H1 (cell line): ENCODE results near the gene PLCB1. TPM values are rescaled to one million over a fixed set of nuclear protein-coding genes. Genes with fewer than 3 reads are reported as not detected.
A peak's percentile ranks its signal among the peaks of the same experiment; 100 is the strongest.

ENCODE experiments used
- BRCA1 ChIP-seq: IDR thresholded peaks from 2 replicates; pipeline ENCODE4 v1.6.1; 2012; ENCODE audit warnings: low read depth, low read length, improper control_type of control experiment
- CBX8 ChIP-seq: fragments of 300-800, 300-1000 bp; sonication (generic); IDR thresholded peaks from 2 replicates; pipeline ENCODE4 v1.7.1; 2016; ENCODE audit warnings: low read depth, low read length, borderline replicate concordance
- CHD2 ChIP-seq: IDR thresholded peaks from 2 replicates; pipeline ENCODE4 v1.6.1; 2012; ENCODE audit warnings: low read length, improper control_type of control experiment
- EP300 ChIP-seq, 2 experiments: IDR thresholded peaks; 1 replicate in 1 of 2; 2 replicates in 1 of 2; pipeline ENCODE4 v1.6.1; 2011 to 2012; ENCODE audit warnings: low read depth in 2 of 2, low read length in 2 of 2, mild to moderate bottlenecking in 2 of 2, borderline replicate concordance in 1 of 2, inconsistent platforms in 1 of 2, moderate library complexity in 1 of 2
- HDAC6 ChIP-seq: IDR thresholded peaks from one replicate; pipeline ENCODE4 v1.7.1; 2012; ENCODE audit warnings: low read depth, mild to moderate bottlenecking, inconsistent platforms, low read length, moderate library complexity
- RAD21 ChIP-seq, 2 experiments: IDR thresholded peaks in 1 of 2; conservative IDR thresholded peaks in 1 of 2; 2 replicates each; pipeline ENCODE4 v1.6.1; 2011; ENCODE audit warnings: low read depth in 2 of 2, low read length in 2 of 2, improper control_type of control experiment in 1 of 2, inconsistent platforms in 1 of 2, mild to moderate bottlenecking in 1 of 2, moderate library complexity in 1 of 2
- polyA plus RNA-seq, 7 experiments: library from polyadenylated mRNA; depleted of rRNA in 3 of 7; stranded (reverse) in 5 of 7; unstranded in 2 of 7; fragments of >200 nt in 5 of 7; fragments of 200-250 nt in 2 of 7; gene quantifications; 1 replicate in 5 of 7; 2 replicates in 1 of 7; 4 replicates in 1 of 7; pipeline versions ENCODE4 v1.2.1 to v1.2.3, GENCODE V29; 2011 to 2013; ENCODE audit warnings: missing spikeins in 2 of 7, mixed read lengths in 2 of 7
- total RNA-seq: library from RNA; stranded (reverse); fragmentation: NEBNext Ultra II Directional; extraction: Animal tissue kit (Norgen Biotek cat#: 25700); gene quantifications from 2 replicates; pipeline ENCODE4 v1.2.1, GENCODE V29; 2021
- TF ChIP-seq, protein P1 (sequence below): fragments of 300-600 bp; sonication (generic); IDR thresholded peaks from 2 replicates; pipeline ENCODE4 v1.7.1; 2012; ENCODE audit warnings: low read length, moderate library complexity, mild to moderate bottlenecking, inconsistent platforms; ENCODE audit not compliant: insufficient replicate concordance
- TF ChIP-seq, protein P2 (sequence below): IDR thresholded peaks from 2 replicates; pipeline ENCODE4 v1.6.1; 2011; ENCODE audit warnings: low read depth, mild to moderate bottlenecking, low read length; ENCODE audit not compliant: insufficient read depth

The PLCB1 gene
- total and polyA plus RNA-seq, 2 of the 8 experiments (the other 6 are each of a cell fraction or from before 2014, with no cell fraction given), result 2.6 to 9.1 TPM

DNA sequence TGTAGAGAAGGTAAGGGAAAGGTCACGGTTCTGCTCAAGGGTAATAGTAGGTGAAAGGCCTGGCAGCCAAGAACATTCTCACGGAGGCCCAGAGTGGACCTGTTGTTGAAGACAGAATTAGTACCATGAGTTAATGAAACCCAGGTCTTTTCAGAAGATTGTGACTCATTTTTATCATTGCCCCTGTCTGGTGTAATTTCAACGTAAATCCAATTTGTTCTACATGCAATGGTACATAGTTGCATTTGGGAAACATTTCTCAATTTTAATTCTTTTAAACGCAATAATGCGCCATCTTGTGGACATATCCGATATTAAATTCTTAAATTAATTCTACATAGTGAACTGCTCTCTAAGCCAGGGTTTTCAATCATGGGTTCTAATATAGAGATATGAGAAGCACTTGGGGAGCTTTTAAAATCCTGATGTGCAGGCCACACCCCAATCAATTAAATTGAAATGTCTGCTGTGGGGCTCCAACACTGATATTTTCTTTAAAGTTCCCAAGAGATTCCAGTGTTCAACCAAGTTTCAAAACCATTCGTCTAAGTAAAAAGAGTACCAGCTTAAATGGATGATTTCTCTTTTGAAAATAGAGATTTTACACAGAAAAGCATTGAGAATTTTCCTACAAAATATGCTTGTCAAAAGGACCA, 257.4 kb downstream of the PLCB1 start (continued):
- TF ChIP-seq, protein P1, sequence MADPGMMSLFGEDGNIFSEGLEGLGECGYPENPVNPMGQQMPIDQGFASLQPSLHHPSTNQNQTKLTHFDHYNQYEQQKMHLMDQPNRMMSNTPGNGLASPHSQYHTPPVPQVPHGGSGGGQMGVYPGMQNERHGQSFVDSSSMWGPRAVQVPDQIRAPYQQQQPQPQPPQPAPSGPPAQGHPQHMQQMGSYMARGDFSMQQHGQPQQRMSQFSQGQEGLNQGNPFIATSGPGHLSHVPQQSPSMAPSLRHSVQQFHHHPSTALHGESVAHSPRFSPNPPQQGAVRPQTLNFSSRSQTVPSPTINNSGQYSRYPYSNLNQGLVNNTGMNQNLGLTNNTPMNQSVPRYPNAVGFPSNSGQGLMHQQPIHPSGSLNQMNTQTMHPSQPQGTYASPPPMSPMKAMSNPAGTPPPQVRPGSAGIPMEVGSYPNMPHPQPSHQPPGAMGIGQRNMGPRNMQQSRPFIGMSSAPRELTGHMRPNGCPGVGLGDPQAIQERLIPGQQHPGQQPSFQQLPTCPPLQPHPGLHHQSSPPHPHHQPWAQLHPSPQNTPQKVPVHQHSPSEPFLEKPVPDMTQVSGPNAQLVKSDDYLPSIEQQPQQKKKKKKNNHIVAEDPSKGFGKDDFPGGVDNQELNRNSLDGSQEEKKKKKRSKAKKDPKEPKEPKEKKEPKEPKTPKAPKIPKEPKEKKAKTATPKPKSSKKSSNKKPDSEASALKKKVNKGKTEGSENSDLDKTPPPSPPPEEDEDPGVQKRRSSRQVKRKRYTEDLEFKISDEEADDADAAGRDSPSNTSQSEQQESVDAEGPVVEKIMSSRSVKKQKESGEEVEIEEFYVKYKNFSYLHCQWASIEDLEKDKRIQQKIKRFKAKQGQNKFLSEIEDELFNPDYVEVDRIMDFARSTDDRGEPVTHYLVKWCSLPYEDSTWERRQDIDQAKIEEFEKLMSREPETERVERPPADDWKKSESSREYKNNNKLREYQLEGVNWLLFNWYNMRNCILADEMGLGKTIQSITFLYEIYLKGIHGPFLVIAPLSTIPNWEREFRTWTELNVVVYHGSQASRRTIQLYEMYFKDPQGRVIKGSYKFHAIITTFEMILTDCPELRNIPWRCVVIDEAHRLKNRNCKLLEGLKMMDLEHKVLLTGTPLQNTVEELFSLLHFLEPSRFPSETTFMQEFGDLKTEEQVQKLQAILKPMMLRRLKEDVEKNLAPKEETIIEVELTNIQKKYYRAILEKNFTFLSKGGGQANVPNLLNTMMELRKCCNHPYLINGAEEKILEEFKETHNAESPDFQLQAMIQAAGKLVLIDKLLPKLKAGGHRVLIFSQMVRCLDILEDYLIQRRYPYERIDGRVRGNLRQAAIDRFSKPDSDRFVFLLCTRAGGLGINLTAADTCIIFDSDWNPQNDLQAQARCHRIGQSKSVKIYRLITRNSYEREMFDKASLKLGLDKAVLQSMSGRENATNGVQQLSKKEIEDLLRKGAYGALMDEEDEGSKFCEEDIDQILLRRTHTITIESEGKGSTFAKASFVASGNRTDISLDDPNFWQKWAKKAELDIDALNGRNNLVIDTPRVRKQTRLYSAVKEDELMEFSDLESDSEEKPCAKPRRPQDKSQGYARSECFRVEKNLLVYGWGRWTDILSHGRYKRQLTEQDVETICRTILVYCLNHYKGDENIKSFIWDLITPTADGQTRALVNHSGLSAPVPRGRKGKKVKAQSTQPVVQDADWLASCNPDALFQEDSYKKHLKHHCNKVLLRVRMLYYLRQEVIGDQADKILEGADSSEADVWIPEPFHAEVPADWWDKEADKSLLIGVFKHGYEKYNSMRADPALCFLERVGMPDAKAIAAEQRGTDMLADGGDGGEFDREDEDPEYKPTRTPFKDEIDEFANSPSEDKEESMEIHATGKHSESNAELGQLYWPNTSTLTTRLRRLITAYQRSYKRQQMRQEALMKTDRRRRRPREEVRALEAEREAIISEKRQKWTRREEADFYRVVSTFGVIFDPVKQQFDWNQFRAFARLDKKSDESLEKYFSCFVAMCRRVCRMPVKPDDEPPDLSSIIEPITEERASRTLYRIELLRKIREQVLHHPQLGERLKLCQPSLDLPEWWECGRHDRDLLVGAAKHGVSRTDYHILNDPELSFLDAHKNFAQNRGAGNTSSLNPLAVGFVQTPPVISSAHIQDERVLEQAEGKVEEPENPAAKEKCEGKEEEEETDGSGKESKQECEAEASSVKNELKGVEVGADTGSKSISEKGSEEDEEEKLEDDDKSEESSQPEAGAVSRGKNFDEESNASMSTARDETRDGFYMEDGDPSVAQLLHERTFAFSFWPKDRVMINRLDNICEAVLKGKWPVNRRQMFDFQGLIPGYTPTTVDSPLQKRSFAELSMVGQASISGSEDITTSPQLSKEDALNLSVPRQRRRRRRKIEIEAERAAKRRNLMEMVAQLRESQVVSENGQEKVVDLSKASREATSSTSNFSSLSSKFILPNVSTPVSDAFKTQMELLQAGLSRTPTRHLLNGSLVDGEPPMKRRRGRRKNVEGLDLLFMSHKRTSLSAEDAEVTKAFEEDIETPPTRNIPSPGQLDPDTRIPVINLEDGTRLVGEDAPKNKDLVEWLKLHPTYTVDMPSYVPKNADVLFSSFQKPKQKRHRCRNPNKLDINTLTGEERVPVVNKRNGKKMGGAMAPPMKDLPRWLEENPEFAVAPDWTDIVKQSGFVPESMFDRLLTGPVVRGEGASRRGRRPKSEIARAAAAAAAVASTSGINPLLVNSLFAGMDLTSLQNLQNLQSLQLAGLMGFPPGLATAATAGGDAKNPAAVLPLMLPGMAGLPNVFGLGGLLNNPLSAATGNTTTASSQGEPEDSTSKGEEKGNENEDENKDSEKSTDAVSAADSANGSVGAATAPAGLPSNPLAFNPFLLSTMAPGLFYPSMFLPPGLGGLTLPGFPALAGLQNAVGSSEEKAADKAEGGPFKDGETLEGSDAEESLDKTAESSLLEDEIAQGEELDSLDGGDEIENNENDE, result no peak
- TF ChIP-seq, protein P2, sequence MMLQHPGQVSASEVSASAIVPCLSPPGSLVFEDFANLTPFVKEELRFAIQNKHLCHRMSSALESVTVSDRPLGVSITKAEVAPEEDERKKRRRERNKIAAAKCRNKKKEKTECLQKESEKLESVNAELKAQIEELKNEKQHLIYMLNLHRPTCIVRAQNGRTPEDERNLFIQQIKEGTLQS, result no peak
- TF ChIP-seq EP300 (IDR thresholded peaks at IDR 0.05; ENCODE audit: borderline replicate concordance in 1 of 2, low read depth in 2 of 2, low read length in 2 of 2) (no peak), HDAC6 (no peak), CBX8 (no peak), BRCA1 (no peak), CHD2 (no peak), RAD21 (IDR thresholded peaks at IDR 0.05 in 1 of 2, conservative IDR thresholded peaks at IDR 0.05 in 1 of 2; ENCODE audit: low read depth in 2 of 2, low read length in 2 of 2) (peak in 1 of 2 experiments; percentile 26)
